Measurements from ENCODE around the gene DLG4. TPM values are rescaled to one million over a fixed set of nuclear protein-coding genes. Genes with fewer than 3 reads are reported as not detected.

Gene DLG4
- total RNA-seq, 2 experiments from 2014 or later: 7.9 to 8.4 TPM

- CTCF ChIA-PET: no interaction called here
- intact Hi-C loops (cut with micrococcal nuclease): no loop called here
These were observed 8.0 kb downstream of the DLG4 start for GRCh38 chr17:7211491-7212273.

GRCh38 chr17:7208754-7209460 is 10.7 kb downstream of the DLG4 start:
- intact Hi-C loops (cut with micrococcal nuclease): no loop called here
- ChIA-PET POLR2A (no interaction called here), CTCF (no interaction called here)
- no peak for DNase-seq
- no peaks in the 10 kb centered on the region for H3K36me3 Mint-ChIP-seq
- H3K27ac Mint-ChIP-seq: no peak overlapping the region
- H3K9me3 Mint-ChIP-seq: no peaks in the 10 kb centered on the region
- H3K27me3 Mint-ChIP-seq: peaks cover 6% of the 10 kb centered on the region
- no peak overlapping the region for H3K4me3 Mint-ChIP-seq
- peaks cover 25% of the 10 kb centered on the region for H3K4me1 Mint-ChIP-seq (ENCODE audit: low read depth)

More at GRCh38 chr17:7211491-7212273, 8.0 kb downstream of the DLG4 start:
- H3K27me3 Mint-ChIP-seq: peaks cover 7% of the 10 kb centered on the region
- no peak overlapping the region for H3K4me3 Mint-ChIP-seq
- H3K4me1 Mint-ChIP-seq (ENCODE audit: low read depth): peaks cover 31% of the 10 kb centered on the region
- H3K9me3 Mint-ChIP-seq: no peaks in the 10 kb centered on the region
- no peaks in the 10 kb centered on the region for H3K36me3 Mint-ChIP-seq
- no peak for DNase-seq
- H3K27ac Mint-ChIP-seq: no peak overlapping the region
- POLR2A ChIA-PET: no interaction called here

- Mint-ChIP-seq H3K4me1 (ENCODE audit: low read depth) (peaks cover 21% of the 10 kb centered on the region), H3K27me3 (peaks cover 6% of the 10 kb centered on the region), H3K36me3 (no peaks in the 10 kb centered on the region), H3K27ac (no peak overlapping the region), H3K4me3 (no peak overlapping the region), H3K9me3 (no peaks in the 10 kb centered on the region)
- DNase-seq: no peak
- intact Hi-C loops (cut with micrococcal nuclease): no loop called here
- POLR2A ChIA-PET: no interaction called here
- CTCF ChIA-PET: no interaction called here
These were observed 11.5 kb downstream of the DLG4 start for GRCh38 chr17:7208027-7208571.

GRCh38 chr17:7207120-7208001 is 12.3 kb downstream of the DLG4 start:
- Mint-ChIP-seq H3K27ac (no peak overlapping the region), H3K4me3 (no peak overlapping the region)
- CTCF ChIA-PET: no interaction called here

GRCh38 chr17:7205561-7205960 is 14.1 kb downstream of the DLG4 start:
- H3K27ac Mint-ChIP-seq: peak overlapping the region; percentile 30
- peaks cover 21% of the 10 kb centered on the region for H3K4me1 Mint-ChIP-seq (ENCODE audit: low read depth)
- H3K36me3 Mint-ChIP-seq: no peaks in the 10 kb centered on the region
- POLR2A ChIA-PET: interaction anchor here (2.2 kb wide), 1 partner anchor 9 kb away, joined by 7 read pairs; no protein-coding TSS in a partner anchor
- no peaks in the 10 kb centered on the region for H3K27me3 Mint-ChIP-seq
- intact Hi-C loops (cut with micrococcal nuclease): loop anchor here (1.0 kb wide), 1 partner anchor 9 kb away; no protein-coding TSS in a partner anchor
- DNase-seq: no peak
- H3K4me3 Mint-ChIP-seq: peak overlapping the region; percentile 36
- CTCF ChIA-PET: interaction anchor here (1.3 kb wide), 1 partner anchor 91 kb away, joined by 5 read pairs; no protein-coding TSS in a partner anchor
- no peaks in the 10 kb centered on the region for H3K9me3 Mint-ChIP-seq

More at GRCh38 chr17:7207120-7208001, 12.3 kb downstream of the DLG4 start:
- POLR2A ChIA-PET: no interaction called here
- intact Hi-C loops (cut with micrococcal nuclease): no loop called here
- H3K36me3 Mint-ChIP-seq: no peaks in the 10 kb centered on the region
- H3K4me1 Mint-ChIP-seq (ENCODE audit: low read depth): peaks cover 21% of the 10 kb centered on the region
- DNase-seq: no peak
- H3K9me3 Mint-ChIP-seq: no peaks in the 10 kb centered on the region
- H3K27me3 Mint-ChIP-seq: peaks cover 6% of the 10 kb centered on the region

- Mint-ChIP-seq H3K27me3 (no peaks in the 10 kb centered on the region), H3K4me3 (peak overlapping the region; percentile 36), H3K4me1 (ENCODE audit: low read depth) (peaks cover 21% of the 10 kb centered on the region), H3K9me3 (no peaks in the 10 kb centered on the region), H3K27ac (peak overlapping the region; percentile 30), H3K36me3 (no peaks in the 10 kb centered on the region)
- intact Hi-C loops (cut with micrococcal nuclease): loop anchor here (1.0 kb wide), 1 partner anchor 9 kb away; no protein-coding TSS in a partner anchor
- CTCF ChIA-PET: interaction anchor here (1.0 to 1.3 kb wide), 2 partner anchors 72 to 91 kb away, joined by 3 to 5 read pairs; no protein-coding TSS in a partner anchor
- POLR2A ChIA-PET: interaction anchor here (0.9 to 2.2 kb wide), 2 partner anchors 9 to 14 kb away, joined by 3 to 7 read pairs; partner anchors contain the start of gene DLG4
- DNase-seq: peak; percentile 94
These were observed 14.7 kb downstream of the DLG4 start for GRCh38 chr17:7204828-7205461.

- POLR2A ChIA-PET: interaction anchor here (0.9 to 2.2 kb wide), 2 partner anchors 10 to 15 kb away, joined by 3 to 7 read pairs; partner anchors contain the start of gene DLG4
- intact Hi-C loops (cut with micrococcal nuclease): no loop called here
These were observed 15.3 kb downstream of the DLG4 start for GRCh38 chr17:7204336-7204735.

GRCh38 chr17:7203391-7203790 is 16.2 kb downstream of the DLG4 start:
- no peaks in the 10 kb centered on the region for H3K9me3 Mint-ChIP-seq
- H3K27ac Mint-ChIP-seq: no peak overlapping the region
- no peak for DNase-seq
- intact Hi-C loops (cut with micrococcal nuclease): no loop called here
- H3K4me1 Mint-ChIP-seq (ENCODE audit: low read depth): peaks cover 21% of the 10 kb centered on the region
- CTCF ChIA-PET: interaction anchor here (1.1 kb wide), 1 partner anchor 93 kb away, joined by 3 read pairs; no protein-coding TSS in a partner anchor
- H3K4me3 Mint-ChIP-seq: no peak overlapping the region
- H3K36me3 Mint-ChIP-seq: no peaks in the 10 kb centered on the region
- POLR2A ChIA-PET: no interaction called here
- H3K27me3 Mint-ChIP-seq: no peaks in the 10 kb centered on the region

More at GRCh38 chr17:7204336-7204735, 15.3 kb downstream of the DLG4 start:
- Mint-ChIP-seq H3K9me3 (no peaks in the 10 kb centered on the region), H3K36me3 (no peaks in the 10 kb centered on the region), H3K27me3 (no peaks in the 10 kb centered on the region), H3K27ac (peak overlapping the region; percentile 30), H3K4me3 (peak overlapping the region; percentile 36), H3K4me1 (ENCODE audit: low read depth) (peaks cover 21% of the 10 kb centered on the region)
- no peak for DNase-seq
- CTCF ChIA-PET: interaction anchor here (1.0 to 1.3 kb wide), 2 partner anchors 71 to 92 kb away, joined by 3 to 5 read pairs; no protein-coding TSS in a partner anchor

GRCh38 chr17:7196651-7197401 is 22.8 kb downstream of the DLG4 start:
- intact Hi-C loops (cut with micrococcal nuclease): no loop called here
- Mint-ChIP-seq H3K36me3 (no peaks in the 10 kb centered on the region), H3K4me1 (ENCODE audit: low read depth) (no peaks in the 10 kb centered on the region), H3K27me3 (no peaks in the 10 kb centered on the region), H3K9me3 (no peaks in the 10 kb centered on the region), H3K27ac (no peak overlapping the region), H3K4me3 (no peak overlapping the region)
- POLR2A ChIA-PET: no interaction called here
- no peak for DNase-seq
- CTCF ChIA-PET: no interaction called here

GRCh38 chr17:7195971-7196370 is 23.7 kb downstream of the DLG4 start:
- ChIA-PET CTCF (no interaction called here), POLR2A (no interaction called here)
- DNase-seq: no peak
- Mint-ChIP-seq H3K4me1 (ENCODE audit: low read depth) (no peaks in the 10 kb centered on the region), H3K27ac (no peak overlapping the region), H3K27me3 (no peaks in the 10 kb centered on the region), H3K9me3 (no peaks in the 10 kb centered on the region), H3K4me3 (no peak overlapping the region), H3K36me3 (no peaks in the 10 kb centered on the region)
- intact Hi-C loops (cut with micrococcal nuclease): no loop called here

Data from activated CD4-positive, alpha-beta memory T cell treated with anti-CD3 and anti-CD28 coated beads for 36 hours (primary cell).